Renal cortical epithelial cell (primary cell): ENCODE data around the gene GALNT11. TPM values are rescaled to one million over a fixed set of nuclear protein-coding genes. Genes with fewer than 3 reads are reported as not detected.

ENCODE experiments used
- DNase-seq: peaks from one replicate; pipeline ENCODE4 v3.0.0-alpha.2; 2011; ENCODE audit warnings: low read depth
- total RNA-seq: library from RNA; depleted of rRNA; stranded (reverse); fragments of >200 nt; gene quantifications from 2 replicates; pipeline ENCODE4 v1.2.3, GENCODE V29; 2014

Gene GALNT11
- total RNA-seq, 1 donor from 2014 or later: 159 TPM

GRCh38 chr7:152117356-152117755 is 91.9 kb downstream of the GALNT11 start:
- no peak for DNase-seq

- DNase-seq: no peak
Measured at GRCh38 chr7:152120210-152120609, 94.7 kb downstream of the GALNT11 start.

- no peak for DNase-seq
Measured at GRCh38 chr7:152120776-152121175, 95.3 kb downstream of the GALNT11 start.

- no peak for DNase-seq
Measured at GRCh38 chr7:152121432-152121831, 96.0 kb downstream of the GALNT11 start.

- DNase-seq: no peak
Measured at GRCh38 chr7:152122540-152122939, 97.1 kb downstream of the GALNT11 start.

- no peak for DNase-seq
Measured at GRCh38 chr7:152126741-152127140, 101.3 kb downstream of the GALNT11 start.

- no peak for DNase-seq
Measured at GRCh38 chr7:152127229-152127628, 101.8 kb downstream of the GALNT11 start.

- no peak for DNase-seq
Measured at GRCh38 chr7:152128252-152128651, 102.8 kb downstream of the GALNT11 start.

- no peak for DNase-seq
Measured at GRCh38 chr7:152128741-152129461, 103.4 kb downstream of the GALNT11 start.

GRCh38 chr7:152129682-152130081 is 104.2 kb downstream of the GALNT11 start:
- DNase-seq: no peak

- no peak for DNase-seq
Measured at GRCh38 chr7:152130658-152131590, 105.5 kb downstream of the GALNT11 start.

GRCh38 chr7:152131981-152132494 is 106.6 kb downstream of the GALNT11 start:
- no peak for DNase-seq

GRCh38 chr7:152132812-152133211 is 107.3 kb downstream of the GALNT11 start:
- no peak for DNase-seq

- no peak for DNase-seq
Measured at GRCh38 chr7:152133804-152134203, 108.3 kb downstream of the GALNT11 start.

GRCh38 chr7:152136686-152137085 is 111.2 kb downstream of the GALNT11 start:
- no peak for DNase-seq

GRCh38 chr7:152137476-152138025 is 112.1 kb downstream of the GALNT11 start:
- no peak for DNase-seq

- DNase-seq: no peak
Measured at GRCh38 chr7:152140067-152140466, 114.6 kb downstream of the GALNT11 start.

GRCh38 chr7:152140560-152140959 is 115.1 kb downstream of the GALNT11 start:
- DNase-seq: no peak

GRCh38 chr7:152142976-152143595 is 117.6 kb downstream of the GALNT11 start:
- DNase-seq: no peak

- no peak for DNase-seq
Measured at GRCh38 chr7:152144557-152145245, 119.2 kb downstream of the GALNT11 start.

- DNase-seq: peak; percentile 61
Measured at GRCh38 chr7:152145853-152146466, 120.5 kb downstream of the GALNT11 start.
